HG03469 (cell line): Measurements from ENCODE around the gene DVL1.

Source experiments
- ATAC-seq: cut with Tn5 transposase; IDR thresholded peaks from one replicate; pipeline ENCODE4 v1.9.1; 2021; ENCODE audit warnings: mild to moderate bottlenecking, moderate library complexity, moderate number of reproducible peaks; ENCODE audit not compliant: unreplicated experiment

DVL1 gene

GRCh38 chr1:1356796-1357401 lies 7.7 kb upstream of the DVL1 start:
- no peak for ATAC-seq

DNA sequence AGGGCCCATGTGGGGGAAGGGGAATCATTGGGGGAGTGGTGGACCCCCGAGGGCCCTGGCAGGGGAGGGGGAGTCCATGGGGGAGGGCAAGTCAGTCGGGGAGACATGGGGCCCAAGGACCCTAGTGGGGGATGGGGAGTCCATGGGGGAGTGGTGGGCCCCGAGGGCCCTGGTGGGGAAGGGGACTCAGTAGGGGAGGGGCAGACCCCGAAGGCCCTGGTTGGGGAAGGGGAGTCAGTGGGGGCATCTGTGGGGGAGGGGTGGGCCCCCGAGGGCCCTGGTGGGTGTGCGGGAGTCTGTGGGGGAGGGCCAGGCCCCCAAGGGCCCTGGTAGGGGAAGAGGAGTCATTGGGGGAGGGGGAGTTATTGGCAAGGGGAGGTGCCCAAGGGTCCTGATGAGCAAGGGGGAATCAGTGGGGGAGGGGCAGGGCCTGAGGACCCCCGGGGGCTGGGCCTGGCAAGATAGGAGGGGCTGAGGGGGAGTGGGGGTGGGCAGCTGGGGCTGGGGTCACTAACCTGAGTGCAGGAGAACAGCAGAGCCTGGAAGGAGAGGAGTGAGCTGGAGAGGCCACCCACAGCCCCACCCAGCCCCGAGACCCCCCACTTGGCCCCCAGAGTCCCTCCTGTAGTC lies 7.1 kb upstream of the DVL1 start:
- ATAC-seq: no peak

- no peak for ATAC-seq
Observed at GRCh38 chr1:1355416-1355815, 6.2 kb upstream of the DVL1 start.

DNA sequence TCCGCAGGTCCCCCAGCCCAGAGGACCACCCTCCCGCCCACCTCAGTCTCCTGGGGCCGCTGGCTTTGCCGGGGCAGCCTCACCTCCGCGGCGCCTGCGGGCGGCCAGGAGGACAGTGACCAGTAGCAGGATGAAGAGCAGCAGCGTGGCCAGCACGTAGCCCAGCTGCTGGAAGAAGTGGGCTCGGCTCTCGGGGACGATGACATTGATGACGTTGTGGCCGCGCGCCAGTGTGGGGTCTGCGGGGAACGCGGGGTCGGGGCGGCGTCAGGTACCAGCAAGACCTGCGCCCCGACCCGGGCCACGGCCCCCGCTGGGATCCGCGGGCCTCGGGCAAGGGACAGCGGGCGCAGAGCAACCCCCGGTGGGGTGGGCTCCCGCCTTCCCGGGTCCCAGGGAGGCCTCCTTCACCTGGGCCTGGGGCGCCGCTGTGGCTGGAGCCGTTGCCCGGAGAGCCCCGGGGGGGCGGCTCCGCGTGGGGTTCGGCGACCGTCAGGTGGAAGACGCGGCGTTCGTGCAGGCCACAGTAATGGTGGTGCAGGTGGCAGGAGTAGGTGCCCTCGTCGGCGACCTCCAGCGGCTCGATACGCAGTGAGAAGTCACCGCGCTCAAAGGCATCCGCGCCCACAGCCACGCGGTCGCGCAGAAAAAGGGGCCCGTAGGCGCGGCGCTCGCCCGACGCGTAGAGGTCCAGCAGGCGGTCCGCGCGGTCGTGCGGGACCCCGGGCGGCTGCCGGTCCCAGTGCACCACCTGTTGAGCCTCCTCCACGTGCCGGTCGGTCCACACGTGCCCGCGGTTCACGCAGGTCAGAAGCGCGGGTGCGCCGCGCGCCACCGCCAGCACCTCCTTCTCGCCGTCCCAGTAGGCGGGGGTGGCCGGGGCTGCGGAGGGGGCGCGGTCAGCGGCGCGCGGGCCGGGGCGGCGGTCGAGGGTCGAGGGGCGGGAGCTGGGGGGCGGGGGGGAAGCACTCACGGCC lies 5.3 kb upstream of the DVL1 start:
- no peak for ATAC-seq

DNA sequence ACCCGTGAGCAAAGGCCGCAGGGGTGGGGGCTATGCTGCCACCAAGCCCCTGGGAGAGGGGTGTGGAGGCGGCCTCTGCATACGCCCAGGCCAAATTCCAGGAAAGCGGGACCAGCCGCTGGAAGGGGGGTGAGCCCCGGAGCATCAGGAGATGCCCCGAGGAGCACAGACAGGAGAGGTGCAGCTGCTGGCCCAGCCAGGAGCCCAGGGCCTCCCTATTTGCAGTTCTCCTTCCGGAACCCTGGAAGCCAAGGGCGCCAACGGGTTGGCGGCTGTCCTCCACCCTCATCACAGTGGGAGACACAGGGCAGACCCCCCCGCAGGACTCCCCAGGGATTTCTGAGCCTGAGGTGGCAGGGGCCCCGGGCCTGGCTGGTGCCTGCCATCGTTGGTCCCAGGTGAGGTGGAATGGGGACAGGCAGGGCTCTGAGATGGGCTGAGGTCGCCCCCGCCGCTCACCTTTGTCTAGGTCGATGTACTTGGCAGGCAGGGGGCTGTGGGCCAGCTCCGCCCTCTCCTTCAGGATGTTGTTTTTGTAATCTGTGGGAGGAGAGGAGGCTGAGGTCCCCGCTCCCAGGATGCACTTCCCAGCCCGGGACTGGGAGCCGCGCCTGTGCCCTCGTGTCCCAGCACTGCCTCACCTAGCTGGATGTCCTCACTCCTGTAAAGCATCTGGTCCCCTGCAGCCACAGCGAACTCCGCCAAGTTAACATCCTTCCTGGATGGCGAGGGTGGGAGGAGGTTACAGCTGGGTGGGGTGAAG lies 4.4 kb upstream of the DVL1 start:
- no peak for ATAC-seq

GRCh38 chr1:1352786-1353388 lies 3.7 kb upstream of the DVL1 start:
- no peak for ATAC-seq

DNA sequence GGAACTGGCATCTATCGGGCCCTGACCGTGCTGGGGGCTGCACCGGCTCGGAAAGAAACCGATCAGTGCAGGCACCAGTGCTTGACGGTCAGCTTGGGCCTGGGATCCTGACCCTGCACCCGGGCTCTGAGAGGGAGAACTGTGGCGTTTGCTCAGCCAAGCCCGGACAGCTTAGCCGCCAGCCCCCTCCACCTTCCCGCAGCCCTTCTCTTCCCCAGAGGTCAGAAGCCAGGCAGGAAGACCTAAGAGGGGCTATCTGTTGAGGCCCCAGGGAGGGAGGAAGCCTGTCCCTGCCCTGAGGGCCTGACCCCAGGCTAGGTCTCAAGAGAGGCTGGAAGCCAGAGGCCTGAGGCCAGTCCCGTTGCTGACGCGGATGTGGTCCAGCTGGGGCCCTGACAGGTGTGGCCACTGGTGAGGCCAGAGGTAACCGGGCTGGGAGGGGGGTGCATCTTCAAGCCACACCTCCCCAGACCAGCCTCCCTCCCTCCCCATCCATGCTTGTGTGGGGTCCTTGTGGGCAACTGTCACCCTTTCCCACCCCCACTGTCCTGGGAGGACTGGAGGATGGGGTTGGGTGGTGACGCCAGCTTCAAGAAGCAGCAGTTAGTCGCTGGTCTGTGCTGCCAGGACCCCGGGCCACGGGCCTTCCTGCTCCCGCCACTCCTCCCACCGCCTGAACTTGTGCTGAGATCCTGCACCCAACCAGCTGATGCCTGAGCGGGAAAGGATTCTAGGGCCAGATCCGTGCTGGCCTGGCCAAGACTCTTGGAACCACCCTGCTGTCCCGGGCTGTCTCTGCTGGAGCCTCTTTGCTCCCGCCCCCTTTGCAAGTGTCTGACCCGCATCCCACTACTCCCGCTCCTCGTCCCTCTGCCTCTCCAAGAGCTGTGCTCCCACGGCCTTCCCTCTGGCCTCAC lies 2.6 kb upstream of the DVL1 start:
- no peak for ATAC-seq

DNA sequence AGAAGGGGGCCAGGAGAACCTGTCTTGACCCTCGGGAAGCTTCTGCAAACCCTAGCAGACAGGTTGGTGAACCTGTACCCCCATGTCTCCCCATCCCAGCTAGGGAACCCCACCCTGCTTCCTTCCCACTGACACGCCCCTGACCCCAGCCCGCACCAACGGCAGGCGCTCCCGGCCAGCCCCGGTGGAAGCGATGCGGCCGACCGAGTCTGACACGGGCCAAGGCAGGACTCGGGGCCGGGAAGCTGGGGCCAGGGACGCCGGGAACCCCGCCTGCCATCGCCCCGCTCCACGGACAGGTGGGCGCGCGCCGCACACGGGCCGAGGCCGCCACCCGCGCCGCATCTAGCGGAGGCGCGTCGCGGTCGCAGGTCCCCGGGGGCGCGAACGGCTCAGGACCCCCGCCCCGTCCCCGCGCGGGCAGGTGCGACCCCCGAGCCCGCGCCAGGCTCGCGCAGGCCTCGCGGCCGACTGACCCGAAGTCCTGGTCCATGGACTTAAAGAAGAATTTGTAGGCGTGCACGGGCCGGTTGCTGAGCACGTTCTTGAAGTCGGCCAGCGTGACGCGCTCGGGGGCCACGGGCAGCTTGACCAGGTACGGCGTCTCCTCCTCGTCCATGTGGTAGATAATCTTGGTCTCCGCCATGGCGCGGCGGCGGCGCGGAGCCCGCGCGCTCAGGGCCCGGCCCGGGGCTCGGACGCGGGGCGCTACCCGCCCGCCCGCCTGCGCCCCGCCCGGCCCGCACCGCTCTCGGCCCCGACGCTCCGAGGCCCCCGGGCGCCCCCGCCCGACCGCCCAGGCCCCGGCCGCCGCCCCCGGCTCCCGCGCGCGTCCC lies 580 bp downstream of the DVL1 start:
- ATAC-seq: no peak

GRCh38 chr1:1347663-1348419 lies 1.4 kb downstream of the DVL1 start:
- no peak for ATAC-seq

- ATAC-seq: no peak
Observed at GRCh38 chr1:1347026-1347595, 2.1 kb downstream of the DVL1 start.

DNA sequence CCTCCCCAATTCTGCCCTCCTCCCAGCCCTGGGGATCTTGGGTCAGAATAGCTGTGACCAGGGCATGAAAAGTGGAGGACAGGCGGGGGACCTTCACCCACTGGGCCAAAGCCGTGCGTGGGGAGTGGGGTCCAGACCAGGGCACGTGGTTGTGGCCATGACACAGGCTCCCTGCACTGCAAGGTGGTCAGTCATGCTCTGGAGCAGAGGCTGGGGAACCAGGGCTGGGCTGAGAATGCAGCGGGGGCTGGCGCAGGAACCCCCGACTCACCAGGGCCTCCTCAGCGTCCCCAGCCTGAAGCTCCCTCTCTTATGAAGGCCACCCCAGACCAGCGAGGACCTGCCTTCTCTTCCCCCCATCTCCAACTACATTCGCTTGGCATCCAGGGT lies 2.7 kb downstream of the DVL1 start:
- no peak for ATAC-seq

DNA sequence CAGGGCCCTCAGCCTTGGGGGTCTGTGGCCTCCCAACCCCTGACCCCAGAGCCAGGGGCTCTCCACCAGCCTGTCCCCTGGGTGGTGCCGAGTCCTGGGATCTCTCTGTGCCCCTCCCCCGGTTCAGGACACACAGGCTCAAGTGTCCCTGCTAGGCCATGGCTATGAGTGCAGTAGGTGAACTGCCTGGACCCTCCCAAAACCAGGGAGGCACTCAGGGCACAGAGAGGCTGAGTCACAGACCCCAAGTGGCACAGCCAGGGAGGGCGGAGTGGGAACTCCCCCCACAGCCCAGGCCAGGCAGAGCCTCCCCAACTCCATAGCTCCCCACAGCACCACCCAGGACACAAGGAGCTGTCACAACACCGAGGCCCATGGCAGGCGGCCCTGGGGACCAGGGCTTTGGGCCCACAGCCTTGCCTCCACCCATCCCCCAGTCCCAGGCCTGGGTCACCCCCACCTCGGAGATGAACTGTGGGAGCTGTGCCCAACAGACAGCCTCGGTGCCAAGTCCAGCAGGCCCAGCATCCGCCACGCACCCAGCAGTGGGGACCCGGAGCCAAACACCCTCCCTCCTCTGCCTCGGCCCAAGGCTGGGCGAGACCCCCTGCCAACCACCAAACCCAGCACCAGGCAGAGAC lies 3.2 kb downstream of the DVL1 start:
- ATAC-seq: no peak

DNA sequence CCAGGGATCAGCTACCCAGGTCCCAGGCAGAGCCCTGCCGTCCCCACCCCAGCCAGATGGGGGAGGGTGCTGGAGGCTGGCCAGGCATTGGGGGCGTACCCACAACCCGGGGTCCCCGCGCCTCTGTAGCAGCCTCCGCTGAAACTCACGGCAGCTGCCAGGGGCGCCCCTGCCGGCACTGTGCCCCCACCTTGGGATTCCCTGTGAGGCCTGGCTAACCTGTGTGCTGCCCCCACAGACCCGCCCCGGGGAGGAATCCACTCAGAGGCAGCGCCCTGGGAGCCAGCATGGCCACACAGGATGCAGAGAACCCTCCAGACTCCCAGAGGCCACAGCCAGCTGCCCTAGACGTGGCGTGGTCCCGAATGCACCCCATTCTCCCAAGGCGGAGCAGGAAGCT lies 3.8 kb downstream of the DVL1 start:
- no peak for ATAC-seq

DNA sequence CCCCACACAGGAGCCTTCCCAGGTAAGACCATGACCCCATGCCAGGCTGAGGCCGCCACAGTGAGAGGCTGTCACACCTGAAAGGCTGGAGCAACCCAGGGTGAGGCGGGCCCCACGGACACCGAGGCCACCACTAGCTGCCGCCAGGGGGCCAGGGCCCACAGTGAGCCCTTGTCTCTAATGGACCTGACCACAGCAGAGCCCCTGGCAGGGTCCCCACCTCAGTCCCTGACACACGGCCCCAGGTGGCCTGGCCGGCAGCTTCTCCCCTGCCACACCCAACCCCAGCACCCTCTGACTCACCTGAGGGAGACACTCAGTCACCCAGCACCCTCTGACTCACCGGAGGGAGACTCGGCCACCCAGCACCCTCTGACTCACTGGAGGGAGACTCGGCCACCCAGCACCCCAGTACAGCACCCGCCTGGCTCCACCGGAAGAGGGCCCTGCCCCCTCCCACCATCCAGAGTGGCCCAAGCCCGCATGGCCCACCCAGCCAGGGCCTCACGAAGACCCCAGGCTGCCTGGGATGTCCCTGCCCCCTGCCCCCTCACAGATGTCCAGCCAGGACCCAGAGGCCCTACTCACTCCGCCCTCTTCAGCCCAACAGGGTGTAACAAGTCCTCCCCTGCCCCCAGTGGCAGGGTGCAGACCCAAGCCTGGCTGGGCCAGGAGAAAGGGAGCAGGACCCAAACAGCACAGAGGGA lies 4.4 kb downstream of the DVL1 start:
- no peak for ATAC-seq

- no peak for ATAC-seq
Observed at GRCh38 chr1:1343811-1344421, 5.3 kb downstream of the DVL1 start.

- ATAC-seq: no peak
Observed at GRCh38 chr1:1342584-1343115, 6.6 kb downstream of the DVL1 start.
